ENCODE data around the gene CCDC146.
"Not testable (repeated sequence)": the region's sequence is repeated elsewhere in the genome, so short reads cannot be mapped to it uniquely, and the experiment has no call there.

Gene CCDC146

DNA sequence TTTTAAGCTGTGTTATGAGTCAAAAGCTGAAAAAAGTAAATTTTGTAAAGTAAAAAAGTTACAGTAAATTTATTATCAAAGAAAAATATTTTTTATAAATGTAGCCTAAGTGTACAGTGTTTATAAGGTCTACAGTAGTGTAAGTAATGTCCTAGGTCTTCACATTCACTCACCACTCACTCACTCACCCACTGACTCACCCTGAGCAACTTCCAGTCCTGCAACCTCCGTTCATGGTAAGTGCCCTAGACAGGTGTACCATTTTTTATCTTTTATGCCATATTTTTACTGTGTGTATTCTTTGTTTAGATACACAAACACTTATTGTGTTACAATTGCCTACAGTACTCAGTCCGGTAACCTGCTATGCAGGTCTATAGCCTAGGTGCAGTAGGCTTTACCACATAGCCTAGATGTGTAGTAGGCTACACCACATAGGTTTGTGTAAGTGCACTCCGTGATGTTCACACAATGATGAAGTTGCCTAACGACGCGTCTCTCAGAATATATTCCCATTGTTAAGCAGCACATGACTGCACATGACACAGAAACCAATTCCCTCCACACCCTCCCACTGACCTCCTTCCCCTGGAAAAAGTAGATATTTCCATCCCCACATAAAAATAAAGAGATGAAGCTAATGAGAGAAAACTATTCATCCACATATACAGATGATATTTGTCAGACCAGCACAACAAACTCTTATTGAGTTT, 122.0 kb downstream of the CCDC146 start:
- no peak for DNase-seq

DNA sequence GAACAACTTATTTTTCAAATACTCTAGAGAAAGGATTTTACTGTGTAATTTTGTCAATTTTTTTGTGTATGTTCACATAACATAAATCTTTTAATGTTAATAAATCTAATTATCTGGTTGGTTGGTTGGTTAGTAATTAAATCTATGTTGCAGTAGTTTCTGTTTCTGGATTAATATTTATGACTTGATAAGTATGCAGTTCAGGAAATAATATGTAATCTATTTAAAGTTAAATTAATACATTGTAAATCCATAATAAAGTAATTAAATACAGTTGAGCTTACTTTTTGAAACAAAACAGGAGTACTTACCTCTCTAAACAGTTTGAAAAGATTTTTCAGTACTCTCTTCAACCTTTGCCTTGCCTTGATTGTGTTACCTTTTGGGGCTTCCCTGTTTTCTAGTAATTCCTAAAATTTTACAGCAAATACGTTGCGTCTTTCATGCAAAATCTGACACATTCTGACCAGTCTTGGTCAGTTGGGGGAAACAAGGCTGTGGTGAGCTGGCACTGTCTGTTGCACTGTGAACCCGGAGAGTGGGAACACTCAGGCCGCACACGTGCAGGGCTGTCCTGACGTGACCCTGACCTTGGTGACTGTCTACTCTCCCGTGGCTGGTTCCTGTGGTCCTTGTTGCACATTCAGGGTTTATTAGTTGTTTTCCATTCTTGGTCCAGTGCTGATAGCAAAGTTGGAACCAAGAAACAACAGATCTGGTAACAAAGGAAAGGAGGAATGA, 122.8 kb downstream of the CCDC146 start:
- DNase-seq, result no peak

DNA sequence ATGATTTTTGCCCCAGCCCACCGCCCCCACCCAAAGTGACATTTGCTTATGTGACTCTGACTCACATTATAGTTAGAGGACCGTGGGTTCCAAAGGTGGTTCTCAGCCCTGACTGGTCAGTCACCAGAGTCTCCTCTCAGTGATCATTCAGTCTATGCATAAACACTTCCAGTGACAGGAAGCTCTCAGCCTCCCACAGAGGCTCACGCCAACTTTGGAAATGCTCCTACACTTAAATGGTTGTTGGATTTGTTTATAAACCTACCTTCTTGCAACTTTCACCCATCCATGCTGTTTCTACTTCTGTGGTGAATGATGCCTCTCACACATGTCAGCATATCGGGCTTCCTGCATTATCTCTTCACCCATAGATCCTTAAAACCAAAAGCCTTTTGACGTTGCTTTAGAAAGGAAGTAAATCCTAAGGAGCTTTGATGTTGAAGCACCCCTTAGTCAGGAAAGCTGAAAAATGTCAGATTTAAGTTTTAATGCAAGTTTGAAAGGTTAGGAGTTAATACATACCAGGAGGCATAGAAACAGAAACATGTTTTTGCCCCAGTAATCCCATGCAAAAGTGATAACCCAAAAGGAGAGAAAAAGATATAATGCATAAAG, 123.7 kb downstream of the CCDC146 start:
- DNase-seq, result no peak

DNA sequence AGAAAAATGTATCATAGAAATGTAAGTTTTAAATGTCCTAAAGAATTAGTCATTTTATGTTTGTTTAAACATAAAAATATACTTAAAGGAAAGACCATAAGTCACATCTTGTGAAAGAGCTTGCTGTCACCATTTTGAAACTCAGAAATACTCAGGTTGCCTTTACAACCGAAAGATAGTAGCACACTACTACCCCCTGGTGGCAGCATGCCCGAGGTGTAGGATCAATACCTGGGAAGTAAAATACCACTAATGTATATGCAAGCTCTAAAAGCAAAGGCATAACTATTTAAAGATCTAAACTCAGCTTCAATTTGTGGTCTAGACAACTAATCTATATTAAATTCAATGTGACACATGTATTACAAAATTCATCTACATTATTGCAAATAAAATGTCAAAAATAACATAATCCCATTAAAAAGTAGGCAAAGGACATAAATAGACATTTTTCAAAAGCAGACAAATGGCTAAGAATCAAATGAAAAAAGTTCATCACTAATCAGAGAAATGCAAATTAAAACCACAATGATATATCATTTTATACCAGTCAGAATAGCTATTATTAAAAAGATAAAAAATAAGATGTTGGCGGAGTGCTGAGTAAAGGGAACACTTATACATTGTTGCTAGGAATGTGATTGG, 124.9 kb downstream of the CCDC146 start:
- peak in 33 of 58 donors; percentile 0 to 76 (median 25) for DNase-seq

DNA sequence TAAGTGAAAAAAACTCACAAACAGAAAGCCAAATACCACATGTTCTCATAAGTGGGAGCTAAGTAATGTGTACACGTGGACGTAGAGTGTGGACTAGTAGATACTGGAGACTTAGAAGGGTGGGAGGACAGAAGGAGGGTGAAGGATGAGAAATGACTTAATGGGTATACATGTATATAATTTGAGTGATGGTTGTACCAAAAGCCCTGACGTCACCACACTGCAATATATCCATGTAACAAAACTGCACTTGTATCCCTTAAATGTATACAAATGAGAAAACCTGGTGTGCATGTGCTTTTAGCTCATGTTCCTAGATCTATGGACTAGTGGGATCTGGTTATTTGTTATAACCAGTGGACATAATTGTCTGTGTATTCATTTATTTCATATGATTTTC, 125.7 kb downstream of the CCDC146 start:
- DNase-seq, result no peak

DNA sequence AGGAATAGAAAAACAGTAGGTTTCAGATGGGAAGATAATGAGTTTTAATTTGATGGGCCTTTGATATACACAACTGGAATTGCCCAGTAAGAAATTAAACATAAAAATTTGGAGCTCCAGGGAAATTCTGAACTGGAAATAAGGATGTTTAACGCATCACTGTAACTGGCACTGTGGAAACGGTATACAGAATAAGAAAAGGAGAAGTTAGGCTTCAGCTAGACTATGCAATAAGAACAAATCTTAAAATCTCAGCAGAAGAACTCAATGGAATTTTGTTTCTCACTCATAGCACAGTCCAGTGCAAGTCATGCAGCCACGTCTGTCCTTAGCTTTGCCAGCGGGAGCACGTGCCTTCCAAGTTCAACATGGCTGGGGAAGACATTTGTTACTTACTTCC, 130.1 kb downstream of the CCDC146 start:
- DNase-seq, result no peak

DNA sequence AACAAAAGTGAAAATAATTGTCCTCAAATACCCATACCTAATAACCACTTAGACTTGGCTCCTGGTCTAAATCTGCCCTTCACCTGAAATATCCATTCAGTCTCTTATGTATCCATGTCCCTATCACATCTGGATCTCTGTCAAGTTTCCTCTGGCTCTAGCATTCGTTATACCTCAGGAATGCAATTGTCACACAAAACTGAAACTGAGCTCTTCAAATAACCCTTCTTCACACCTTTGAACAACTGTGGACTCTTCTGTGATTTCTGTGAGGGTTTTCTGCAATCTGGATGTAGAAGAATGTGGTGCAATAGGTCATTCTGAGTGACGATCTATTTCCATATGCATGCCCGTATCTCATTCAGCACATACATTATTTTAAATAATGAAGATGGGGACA, 130.7 kb downstream of the CCDC146 start:
- no peak for DNase-seq

DNA sequence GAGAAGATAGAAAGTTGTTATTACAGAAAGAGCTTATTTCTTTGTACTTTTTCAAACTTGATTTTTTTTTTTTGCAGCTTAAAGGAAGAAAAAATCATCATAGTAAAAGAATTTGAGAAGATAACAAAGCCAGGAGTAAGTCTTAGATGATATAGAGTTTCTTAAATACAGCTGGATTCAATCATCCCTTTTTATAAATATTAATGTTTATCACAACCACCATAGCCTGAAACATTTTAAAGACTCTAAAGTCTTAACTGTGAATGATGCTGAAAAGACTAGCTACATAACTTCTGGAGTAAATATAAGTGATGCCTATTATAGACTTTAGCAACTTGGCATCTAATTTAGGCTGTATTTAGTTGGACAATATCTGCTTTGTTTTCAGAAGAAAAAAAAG, 132.0 kb downstream of the CCDC146 start:
- no peak for DNase-seq

DNA sequence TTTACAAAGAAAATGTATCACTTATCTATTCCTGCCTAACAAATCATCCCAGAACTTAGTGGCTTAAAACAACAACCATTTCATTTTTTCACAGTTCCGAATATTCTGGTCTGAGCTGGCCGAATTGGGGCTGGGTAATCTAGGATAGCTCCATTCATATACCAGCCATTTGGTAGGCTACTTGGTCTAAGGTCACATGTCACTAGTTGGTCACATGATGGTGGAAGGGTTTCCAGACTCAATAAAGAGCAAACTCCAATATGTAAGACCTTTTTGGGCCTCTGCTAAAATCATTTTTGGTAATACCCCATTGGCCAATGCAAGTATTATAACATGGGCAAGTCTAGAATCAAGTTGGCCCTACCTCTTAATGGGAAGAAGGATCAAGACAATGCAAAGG, 132.5 kb downstream of the CCDC146 start:
- no peak for DNase-seq

DNA sequence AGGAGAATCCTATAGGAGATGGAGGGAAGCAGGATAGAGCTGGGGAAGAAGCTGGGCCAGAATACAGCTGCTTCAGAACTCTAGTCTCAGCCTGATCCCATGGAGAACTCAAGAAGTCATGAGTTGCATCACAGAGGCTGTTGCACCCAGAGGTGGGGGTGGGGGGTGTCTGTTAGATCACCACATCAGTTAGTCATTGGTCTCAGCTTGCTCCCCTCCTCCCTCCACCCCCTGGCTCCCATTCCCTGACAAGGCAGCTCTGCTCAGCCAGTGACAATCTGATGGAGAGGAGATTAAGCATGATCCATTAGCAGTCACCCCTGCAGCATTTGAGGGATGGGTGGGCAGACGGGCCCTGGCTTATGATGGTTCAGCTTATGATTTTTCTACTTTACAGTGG, 135.6 kb downstream of the CCDC146 start:
- DNase-seq, result no peak

DNA sequence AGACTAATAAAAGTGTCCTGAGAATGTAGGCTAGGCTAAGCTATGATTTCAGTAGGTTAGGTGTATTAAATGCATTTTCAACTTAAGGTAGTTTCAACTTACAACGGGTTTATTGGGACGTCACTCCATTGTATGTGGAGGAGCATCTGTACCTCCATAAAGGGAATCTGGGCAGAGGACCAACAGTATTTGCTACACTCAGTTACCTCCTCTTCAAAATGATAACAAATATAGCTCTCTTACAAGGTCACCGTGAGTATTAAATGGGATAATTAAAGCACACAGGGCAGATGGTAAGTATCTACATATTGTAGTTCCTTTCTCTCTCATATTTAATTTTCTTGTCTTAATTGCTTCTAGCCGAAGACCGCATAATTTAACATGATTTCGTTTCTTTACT, 136.2 kb downstream of the CCDC146 start:
- DNase-seq, result no peak

DNA sequence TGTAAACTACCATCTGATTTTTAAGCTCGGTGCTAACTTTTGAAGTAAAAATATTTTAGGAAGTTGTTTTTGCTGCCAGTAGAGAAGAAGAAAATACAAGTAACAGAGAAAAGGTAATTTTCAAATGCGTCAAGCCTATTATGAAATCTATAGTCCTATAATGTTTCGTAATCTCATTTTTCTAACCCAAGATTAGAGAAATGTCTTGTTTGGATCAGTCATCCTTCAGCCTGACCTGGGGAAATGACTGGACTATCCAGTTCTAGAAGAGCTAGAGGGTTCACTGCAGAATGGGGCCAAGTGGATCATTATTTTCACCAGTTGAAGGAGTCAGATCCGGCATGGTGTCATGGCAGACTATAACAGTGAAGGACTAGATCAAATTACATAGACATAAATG, 139.9 kb downstream of the CCDC146 start:
- no peak for DNase-seq

DNA sequence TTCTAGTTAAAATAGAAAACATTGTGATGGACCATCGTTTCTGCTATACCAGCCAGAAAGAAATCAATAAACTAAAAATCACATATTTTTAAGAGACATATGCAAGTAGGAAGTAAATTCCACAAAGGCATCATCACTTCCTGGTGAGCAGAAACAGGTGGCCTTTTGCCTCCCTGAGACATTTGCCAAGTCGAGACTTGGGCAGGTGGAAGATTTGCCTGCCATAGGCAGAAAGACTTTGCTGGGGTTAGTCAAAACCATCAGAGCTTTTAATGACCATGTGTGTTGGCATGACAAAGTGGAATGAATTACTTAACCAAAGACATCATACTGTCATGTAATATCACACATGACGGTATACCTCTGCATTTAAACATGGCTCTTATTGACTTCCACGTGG, 143.3 kb downstream of the CCDC146 start:
- DNase-seq, result no peak

DNA sequence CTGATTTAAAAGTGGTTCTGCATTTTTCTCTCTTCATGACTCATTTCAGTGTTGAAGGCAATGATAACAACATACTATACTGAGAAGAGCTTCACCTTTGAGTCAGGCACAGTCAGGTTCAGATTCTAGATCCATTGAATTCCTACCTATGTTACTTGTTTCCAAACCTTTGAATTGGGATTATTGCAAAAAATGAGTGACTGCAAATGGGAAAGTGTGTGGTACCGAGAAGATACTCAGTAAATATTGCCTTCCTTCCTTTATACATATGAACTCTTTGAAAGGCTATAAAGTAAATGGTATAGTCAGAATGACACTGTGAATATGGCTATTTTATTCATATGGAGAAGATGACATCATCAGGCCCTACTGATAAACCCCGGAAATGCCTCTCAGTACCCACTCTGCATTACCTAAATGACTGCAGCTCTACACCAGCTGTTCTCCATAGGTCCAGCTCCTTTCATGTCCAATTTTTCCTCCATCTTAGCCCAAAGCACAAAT, 143.9 kb downstream of the CCDC146 start:
- no peak for DNase-seq

DNA sequence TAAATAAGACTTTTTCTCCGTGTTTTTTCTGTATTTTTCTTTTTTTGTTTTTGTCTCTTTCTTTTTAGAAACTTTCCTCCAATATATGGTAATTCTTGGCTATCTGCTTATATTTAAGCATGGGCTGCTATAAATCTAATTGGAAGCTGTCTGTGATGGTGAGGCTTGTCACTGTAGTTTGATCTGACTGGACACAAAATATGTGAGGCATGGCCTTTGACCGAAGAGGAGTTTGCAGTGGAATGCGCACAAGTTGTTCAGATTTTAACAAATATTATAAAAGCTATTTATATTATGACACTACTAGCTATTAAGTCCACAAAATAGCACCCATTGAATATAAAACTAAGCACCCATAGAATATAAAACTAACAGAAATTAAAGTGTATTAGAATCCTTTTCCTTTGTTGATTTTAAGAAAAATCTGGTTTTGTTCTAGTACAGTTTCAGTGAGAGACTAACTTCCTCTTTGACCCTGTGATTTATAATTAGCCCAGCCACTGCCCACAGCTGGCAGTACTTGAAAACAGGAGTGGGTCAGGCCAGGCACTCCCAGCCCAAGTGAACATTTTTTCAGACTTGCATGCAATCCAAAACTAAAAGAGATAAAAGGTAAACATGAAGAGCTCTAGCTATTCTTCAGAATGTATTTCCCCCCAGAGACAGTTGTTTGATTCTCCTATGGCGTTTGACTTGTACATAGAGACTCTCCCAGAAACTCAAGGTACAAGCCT, 147.1 kb downstream of the CCDC146 start:
- peak in 1 of 58 donors; percentile 5 for DNase-seq

DNA sequence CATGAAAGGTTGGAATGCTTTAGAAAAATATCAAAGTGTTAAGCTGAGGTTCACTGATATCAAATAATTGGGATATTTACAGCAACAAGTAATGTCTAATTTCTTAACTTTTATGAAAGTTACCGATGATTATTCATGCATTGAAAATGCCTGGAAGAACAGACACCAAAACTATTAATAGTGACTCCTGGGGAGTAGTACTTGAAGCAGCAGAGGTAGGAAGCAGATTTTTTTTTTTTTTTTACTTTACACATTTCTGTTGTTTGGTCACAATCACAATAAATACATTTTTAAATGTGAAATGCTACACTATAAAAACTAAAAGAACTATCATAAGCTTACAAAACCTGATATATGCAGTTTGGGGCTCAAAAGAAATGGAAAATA, 147.7 kb downstream of the CCDC146 start:
- no peak for DNase-seq

DNA sequence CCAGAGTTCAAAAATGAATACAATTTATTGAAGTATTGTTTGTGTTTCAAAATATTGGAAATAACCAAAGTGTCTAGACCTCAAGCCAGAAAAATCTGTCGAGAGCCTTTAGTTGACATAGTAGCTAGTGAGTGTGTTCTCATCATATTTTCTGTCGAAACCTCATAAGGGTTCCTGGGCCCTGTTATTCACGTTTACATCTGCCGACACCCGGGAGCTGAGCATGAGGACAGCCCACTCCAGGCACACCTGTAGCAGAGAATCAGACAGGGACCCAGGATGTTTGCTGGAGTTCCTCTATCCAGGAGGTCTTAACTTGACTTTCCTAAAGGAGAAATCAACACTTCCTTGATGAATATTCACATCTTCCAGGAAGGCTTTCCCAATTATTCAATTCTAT, 149.4 kb downstream of the CCDC146 start:
- no peak for DNase-seq

DNA sequence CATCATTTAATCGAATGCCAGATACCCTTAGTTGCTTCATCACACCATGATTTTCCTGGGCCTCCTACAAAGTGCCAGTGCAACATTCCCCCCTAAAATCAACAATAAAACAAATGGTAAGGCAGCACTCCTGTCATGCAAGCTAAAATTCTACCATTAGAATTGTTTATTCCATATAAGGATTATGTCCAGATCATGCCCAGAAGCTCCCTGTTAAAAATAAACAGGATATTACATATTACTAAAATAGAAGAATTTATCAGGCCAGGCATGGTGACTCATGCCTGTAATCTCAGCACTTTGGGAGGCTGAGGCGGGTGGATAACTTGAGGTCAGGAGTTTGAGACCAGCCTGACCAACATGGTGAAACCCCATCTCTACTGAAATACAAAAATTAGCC, 153.2 kb downstream of the CCDC146 start:
- not testable (repeated sequence) for DNase-seq

DNA sequence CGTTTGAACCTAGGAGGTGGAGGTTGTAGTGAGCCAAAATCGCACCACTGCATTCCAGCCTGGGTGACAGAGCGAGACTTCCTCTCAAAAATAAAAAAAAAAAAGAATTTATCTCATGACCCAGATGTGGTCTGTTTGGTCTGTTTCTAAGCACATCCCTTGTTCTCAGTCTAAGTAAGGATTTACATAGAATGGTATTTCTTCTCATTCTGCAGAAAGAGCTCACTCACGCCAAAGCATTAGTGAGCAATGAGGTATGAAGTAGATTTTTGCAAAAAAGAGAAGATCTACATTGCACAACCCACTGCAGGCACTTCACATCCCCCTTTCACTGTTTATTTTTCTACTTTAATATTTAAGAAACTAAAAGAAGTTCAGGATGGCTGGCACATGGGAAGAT, 153.7 kb downstream of the CCDC146 start:
- DNase-seq, result no peak

DNA sequence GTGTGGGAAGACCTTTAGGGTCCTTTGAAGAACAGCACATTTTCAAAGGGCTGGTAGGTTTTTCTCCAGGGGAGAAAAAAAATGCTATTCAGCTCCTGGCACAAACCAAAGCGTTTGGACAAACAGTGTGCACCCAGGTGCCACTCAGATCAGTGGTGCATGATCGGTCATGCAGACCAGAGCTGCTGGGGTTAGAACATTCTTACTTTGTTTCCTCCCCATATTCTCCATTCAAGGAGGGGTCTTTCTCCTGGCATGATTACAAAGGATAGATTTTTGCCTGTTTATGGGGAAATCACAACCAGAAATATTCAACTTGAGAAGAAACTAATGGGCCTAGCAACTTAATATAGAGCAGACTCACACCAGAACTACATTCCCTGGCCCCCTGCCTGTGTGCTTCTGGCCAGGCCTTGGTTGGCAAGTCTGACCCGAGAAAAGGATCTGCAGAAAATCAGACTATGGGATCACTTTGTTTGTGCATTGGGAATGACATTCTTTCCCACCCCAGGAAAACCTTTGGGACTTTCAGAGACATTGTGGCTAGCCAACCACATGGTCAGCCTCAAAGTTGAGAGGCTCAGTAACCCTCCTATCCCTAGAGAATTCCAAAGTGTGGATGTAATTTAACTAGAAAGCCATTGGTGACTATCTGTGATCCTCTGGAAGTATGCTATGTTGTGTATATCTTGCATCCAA, 159.5 kb downstream of the CCDC146 start:
- no peak for DNase-seq

DNA sequence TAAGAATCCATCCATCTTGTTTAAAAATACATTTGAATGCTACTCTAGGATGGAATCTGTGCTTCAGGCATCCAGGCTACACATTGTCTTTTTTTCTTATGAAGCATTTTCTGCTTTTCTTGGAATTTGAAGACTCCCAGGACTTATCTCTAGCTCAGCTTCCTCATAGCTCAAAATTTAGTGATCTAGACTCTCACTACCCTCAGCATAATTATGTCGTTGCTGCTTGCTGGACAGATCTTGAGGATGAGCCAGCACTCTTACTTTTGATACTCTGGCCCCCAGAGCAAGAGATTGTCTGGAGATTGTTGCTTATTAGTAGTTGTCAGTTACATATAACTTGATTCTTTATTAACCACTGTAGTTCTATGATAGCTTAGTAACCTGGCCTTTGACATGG, 160.5 kb downstream of the CCDC146 start:
- no peak for DNase-seq
